GM23248 (cell line): Measurements from ENCODE around the gene DNAH8. TPM values are rescaled to one million over a fixed set of nuclear protein-coding genes. Genes with fewer than 3 reads are reported as not detected.

Source experiments
- DNase-seq: peaks from one replicate; pipeline ENCODE4 v3.0.0-alpha.2; 2015
- H2AFZ ChIP-seq: fragments of 200-600 bp; sonication (generic); 2 replicates; pipeline ENCODE4 v1.6.1; 2016; ENCODE audit warnings: antibody characterized with exemption
- H3F3A ChIP-seq: fragments of 200-600 bp; sonication (generic); 2 replicates; pipeline ENCODE4 v1.6.1; 2016; ENCODE audit warnings: mild to moderate bottlenecking, antibody characterized with exemption, mixed run types; ENCODE audit not compliant: insufficient read depth
- H3K27ac ChIP-seq: fragments of 200-600 bp; sonication (generic); 2 replicates; pipeline ENCODE4 v1.5.1; 2016; ENCODE audit warnings: mild to moderate bottlenecking
- H3K27me3 ChIP-seq: fragments of 200-600 bp; sonication (generic); replicated peaks from 2 replicates; pipeline ENCODE4 v1.6.1; 2016; ENCODE audit warnings: mild to moderate bottlenecking; ENCODE audit not compliant: insufficient read depth
- H3K36me3 ChIP-seq: fragments of 200-600 bp; sonication (generic); 2 replicates; pipeline ENCODE4 v1.6.1; 2016; ENCODE audit warnings: low read depth, mild to moderate bottlenecking
- H3K4me1 ChIP-seq: fragments of 200-600 bp; sonication (generic); 2 replicates; pipeline ENCODE4 v1.6.1; 2016; ENCODE audit warnings: mild to moderate bottlenecking; ENCODE audit not compliant: insufficient read depth
- H3K4me2 ChIP-seq: fragments of 200-600 bp; sonication (generic); one replicate; pipeline ENCODE4 v1.6.1; 2016; ENCODE audit warnings: mild to moderate bottlenecking; ENCODE audit not compliant: unreplicated experiment
- H3K4me3 ChIP-seq: fragments of 200-600 bp; sonication (generic); 2 replicates; pipeline ENCODE4 v1.5.1; 2016; ENCODE audit warnings: mild to moderate bottlenecking
- H3K79me2 ChIP-seq: fragments of 200-600 bp; sonication (generic); 2 replicates; pipeline ENCODE4 v1.6.1; 2016; ENCODE audit warnings: mild to moderate bottlenecking; ENCODE audit not compliant: insufficient read depth
- H3K9ac ChIP-seq: fragments of 200-600 bp; sonication (generic); 2 replicates; pipeline ENCODE4 v1.6.1; 2016; ENCODE audit warnings: mild to moderate bottlenecking
- H3K9me2 ChIP-seq: fragments of 200-600 bp; sonication (generic); 2 replicates; pipeline ENCODE4 v1.6.1; 2016; ENCODE audit warnings: mixed run types, mild to moderate bottlenecking, moderate library complexity; ENCODE audit not compliant: insufficient read depth
- H3K9me3 ChIP-seq: fragments of 200-600 bp; sonication (generic); one replicate; pipeline ENCODE4 v1.6.1; 2017; ENCODE audit warnings: low read depth
- H4K20me1 ChIP-seq: fragments of 200-600 bp; sonication (generic); 2 replicates; pipeline ENCODE4 v1.6.0; 2016; ENCODE audit not compliant: insufficient read depth
- EZH2 ChIP-seq: fragments of 200-600 bp; sonication (generic); IDR thresholded peaks from 2 replicates; pipeline ENCODE4 v1.6.1; 2018; ENCODE audit warnings: antibody characterized with exemption, mild to moderate bottlenecking; ENCODE audit not compliant: insufficient read depth, poor library complexity, severe bottlenecking
- EZH2phosphoT487 ChIP-seq: fragments of 200-600 bp; sonication (generic); IDR thresholded peaks from 2 replicates; pipeline ENCODE4 v1.6.1; 2018; ENCODE audit warnings: antibody characterized with exemption, moderate library complexity, mild to moderate bottlenecking, low read depth; ENCODE audit not compliant: insufficient read depth
- WGBS, 2 experiments: methylation state at CpG; one replicate each; pipeline ENCODE4 v1.1.6; 2015 to 2017; ENCODE audit warnings: low lambda C conversion rate in 2 of 2, low coverage in 1 of 2; ENCODE audit errors: missing lambda C conversion rate in 2 of 2; 5-methylcytosine and 5-hydroxymethylcytosine counted together
- in situ Hi-C: fragments of 300-500 bp; cut with MboI; formaldehyde crosslinking; loops from 2 replicates; pipeline ENCODE4 v1.15.0; 2020
- polyA plus RNA-seq: library from polyadenylated mRNA; unstranded; fragments of >200 nt; fragmentation: Nextera tagmentation; extraction: Ambion mirVana; gene quantifications from 2 replicates; pipeline ENCODE4 v1.2.1, GENCODE V29; 2016
- total RNA-seq: library from RNA; depleted of rRNA; stranded (reverse); fragments of >200 nt; shearing (Covaris generic); gene quantifications from 2 replicates; pipeline ENCODE4 v1.2.3, GENCODE V29; 2014

Gene DNAH8
- total and polyA plus RNA-seq, 2 experiments from 2014 or later = not detected

GRCh38 chr6:39037707-39038106 lies 322.6 kb downstream of the DNAH8 start:
- Histone ChIP-seq H3K79me2 (no peaks in the 10 kb centered on the region), H3K9me2 (no peaks in the 10 kb centered on the region), H3K4me1 (no peaks in the 10 kb centered on the region), H3K27ac (no peak overlapping the region), H3K4me2 (no peak overlapping the region), H2AFZ (no peak overlapping the region), H3K9ac (no peak overlapping the region), H3F3A (no peaks in the 10 kb centered on the region), H3K27me3 (0 out of 2 replicates have a peak, but pooled peaks cover 6% of the 10 kb centered on the region), H3K9me3 (no peaks in the 10 kb centered on the region), H4K20me1 (no peaks in the 10 kb centered on the region), H3K4me3 (no peak overlapping the region), H3K36me3 (no peaks in the 10 kb centered on the region)
- no peak for TF ChIP-seq EZH2phosphoT487
- no peak for TF ChIP-seq EZH2
- in situ Hi-C loops = no loop called here
- no peak for DNase-seq
- WGBS, 2 experiments = 39 to 50% methylated on average over 6 of the region's 6 CpGs

GRCh38 chr6:39040080-39040673 lies 325.1 kb downstream of the DNAH8 start:
- no peak overlapping the region for H2AFZ ChIP-seq
- 0 out of 2 replicates have a peak, but pooled peaks cover 6% of the 10 kb centered on the region for H3K27me3 ChIP-seq
- no peaks in the 10 kb centered on the region for H3F3A ChIP-seq
- WGBS, 2 experiments = 34 to 36% methylated on average over 10 of the region's 10 CpGs
- H4K20me1 ChIP-seq = no peaks in the 10 kb centered on the region
- no peaks in the 10 kb centered on the region for H3K36me3 ChIP-seq
- no peak for TF ChIP-seq EZH2phosphoT487
- no peak for TF ChIP-seq EZH2
- no peaks in the 10 kb centered on the region for H3K79me2 ChIP-seq
- H3K9me3 ChIP-seq = no peaks in the 10 kb centered on the region
- in situ Hi-C loops = no loop called here
- no peak overlapping the region for H3K9ac ChIP-seq
- H3K27ac ChIP-seq = no peak overlapping the region
- no peaks in the 10 kb centered on the region for H3K9me2 ChIP-seq
- H3K4me3 ChIP-seq = no peak overlapping the region
- no peak overlapping the region for H3K4me2 ChIP-seq
- no peak for DNase-seq
- H3K4me1 ChIP-seq = no peaks in the 10 kb centered on the region

- no peak overlapping the region for H3K4me3 ChIP-seq
- no peaks in the 10 kb centered on the region for H3F3A ChIP-seq
- no peak overlapping the region for H3K27ac ChIP-seq
- H3K27me3 ChIP-seq = 0 out of 2 replicates have a peak, but pooled peaks cover 6% of the 10 kb centered on the region
- no peak for TF ChIP-seq EZH2
- no peak for TF ChIP-seq EZH2phosphoT487
- H3K36me3 ChIP-seq = no peaks in the 10 kb centered on the region
- no peaks in the 10 kb centered on the region for H3K9me2 ChIP-seq
- H3K9ac ChIP-seq = no peak overlapping the region
- H3K79me2 ChIP-seq = no peaks in the 10 kb centered on the region
- no peak overlapping the region for H2AFZ ChIP-seq
- in situ Hi-C loops = no loop called here
- no peak for DNase-seq
- no peaks in the 10 kb centered on the region for H3K9me3 ChIP-seq
- 14 to 27% methylated on average over 2 of the region's 2 CpGs for WGBS, 2 experiments
- no peaks in the 10 kb centered on the region for H4K20me1 ChIP-seq
- H3K4me2 ChIP-seq = no peak overlapping the region
- H3K4me1 ChIP-seq = no peaks in the 10 kb centered on the region
Measured at GRCh38 chr6:39041072-39041471, 326.0 kb downstream of the DNAH8 start.

- Histone ChIP-seq H3K4me3 (no peak overlapping the region), H3F3A (no peaks in the 10 kb centered on the region), H3K9ac (no peak overlapping the region), H3K27me3 (peaks cover 23% of the 10 kb centered on the region), H3K4me2 (no peak overlapping the region), H3K4me1 (no peaks in the 10 kb centered on the region), H2AFZ (no peak overlapping the region), H3K9me2 (no peaks in the 10 kb centered on the region), H3K27ac (no peak overlapping the region), H3K9me3 (no peaks in the 10 kb centered on the region), H4K20me1 (no peaks in the 10 kb centered on the region), H3K36me3 (no peaks in the 10 kb centered on the region), H3K79me2 (no peaks in the 10 kb centered on the region)
- WGBS, 2 experiments = 53 to 58% methylated on average over 3 of the region's 3 CpGs
- in situ Hi-C loops = no loop called here
- no peak for TF ChIP-seq EZH2phosphoT487
- TF ChIP-seq EZH2 = no peak
- no peak for DNase-seq
Measured at GRCh38 chr6:39043776-39044175, 328.7 kb downstream of the DNAH8 start.

- DNase-seq = no peak
- Histone ChIP-seq H3K9me2 (no peaks in the 10 kb centered on the region), H4K20me1 (no peaks in the 10 kb centered on the region), H3K4me1 (no peaks in the 10 kb centered on the region), H2AFZ (no peak overlapping the region), H3K36me3 (no peaks in the 10 kb centered on the region), H3K4me2 (no peak overlapping the region), H3K9ac (no peak overlapping the region), H3K27ac (no peak overlapping the region), H3K9me3 (no peaks in the 10 kb centered on the region), H3K79me2 (no peaks in the 10 kb centered on the region), H3K4me3 (no peak overlapping the region), H3F3A (no peaks in the 10 kb centered on the region), H3K27me3 (peaks cover 27% of the 10 kb centered on the region)
- 33 to 51% methylated on average over 4 of the region's 4 CpGs for WGBS, 2 experiments
- in situ Hi-C loops = no loop called here
- TF ChIP-seq EZH2phosphoT487 = no peak
- TF ChIP-seq EZH2 = no peak
Measured at GRCh38 chr6:39044181-39044580, 329.1 kb downstream of the DNAH8 start.
